Measurements from ENCODE around the gene AKAP14.

DNA sequence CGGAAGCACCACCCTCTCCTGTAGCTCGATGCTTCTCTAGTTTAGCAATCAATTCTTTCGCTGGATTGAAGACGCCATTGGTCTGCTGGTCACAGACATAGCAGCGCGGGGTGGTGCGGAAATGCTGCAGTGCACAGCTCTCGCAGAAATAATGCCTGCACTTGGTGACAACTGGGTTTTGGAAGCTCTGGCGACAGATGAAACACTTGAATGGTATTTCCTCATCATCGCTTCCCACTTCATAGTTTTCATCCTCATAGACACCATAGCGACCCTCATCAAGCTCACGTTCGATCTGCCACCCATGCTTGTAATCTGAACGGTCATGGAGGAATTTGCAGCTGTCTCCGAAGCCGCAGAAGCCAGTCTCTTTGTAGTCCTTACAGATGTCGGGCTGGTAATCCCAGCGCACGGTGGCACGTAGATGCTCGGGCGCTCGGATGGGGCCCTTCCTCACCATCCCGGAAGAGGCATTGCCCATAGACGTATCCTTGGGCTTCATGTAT lies 25.0 kb upstream of the AKAP14 start:
- TF ChIP-seq, protein P1, sequence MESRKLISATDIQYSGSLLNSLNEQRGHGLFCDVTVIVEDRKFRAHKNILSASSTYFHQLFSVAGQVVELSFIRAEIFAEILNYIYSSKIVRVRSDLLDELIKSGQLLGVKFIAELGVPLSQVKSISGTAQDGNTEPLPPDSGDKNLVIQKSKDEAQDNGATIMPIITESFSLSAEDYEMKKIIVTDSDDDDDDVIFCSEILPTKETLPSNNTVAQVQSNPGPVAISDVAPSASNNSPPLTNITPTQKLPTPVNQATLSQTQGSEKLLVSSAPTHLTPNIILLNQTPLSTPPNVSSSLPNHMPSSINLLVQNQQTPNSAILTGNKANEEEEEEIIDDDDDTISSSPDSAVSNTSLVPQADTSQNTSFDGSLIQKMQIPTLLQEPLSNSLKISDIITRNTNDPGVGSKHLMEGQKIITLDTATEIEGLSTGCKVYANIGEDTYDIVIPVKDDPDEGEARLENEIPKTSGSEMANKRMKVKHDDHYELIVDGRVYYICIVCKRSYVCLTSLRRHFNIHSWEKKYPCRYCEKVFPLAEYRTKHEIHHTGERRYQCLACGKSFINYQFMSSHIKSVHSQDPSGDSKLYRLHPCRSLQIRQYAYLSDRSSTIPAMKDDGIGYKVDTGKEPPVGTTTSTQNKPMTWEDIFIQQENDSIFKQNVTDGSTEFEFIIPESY (IDR thresholded peaks at IDR 0.05): no peak
- TF ChIP-seq, protein P2, sequence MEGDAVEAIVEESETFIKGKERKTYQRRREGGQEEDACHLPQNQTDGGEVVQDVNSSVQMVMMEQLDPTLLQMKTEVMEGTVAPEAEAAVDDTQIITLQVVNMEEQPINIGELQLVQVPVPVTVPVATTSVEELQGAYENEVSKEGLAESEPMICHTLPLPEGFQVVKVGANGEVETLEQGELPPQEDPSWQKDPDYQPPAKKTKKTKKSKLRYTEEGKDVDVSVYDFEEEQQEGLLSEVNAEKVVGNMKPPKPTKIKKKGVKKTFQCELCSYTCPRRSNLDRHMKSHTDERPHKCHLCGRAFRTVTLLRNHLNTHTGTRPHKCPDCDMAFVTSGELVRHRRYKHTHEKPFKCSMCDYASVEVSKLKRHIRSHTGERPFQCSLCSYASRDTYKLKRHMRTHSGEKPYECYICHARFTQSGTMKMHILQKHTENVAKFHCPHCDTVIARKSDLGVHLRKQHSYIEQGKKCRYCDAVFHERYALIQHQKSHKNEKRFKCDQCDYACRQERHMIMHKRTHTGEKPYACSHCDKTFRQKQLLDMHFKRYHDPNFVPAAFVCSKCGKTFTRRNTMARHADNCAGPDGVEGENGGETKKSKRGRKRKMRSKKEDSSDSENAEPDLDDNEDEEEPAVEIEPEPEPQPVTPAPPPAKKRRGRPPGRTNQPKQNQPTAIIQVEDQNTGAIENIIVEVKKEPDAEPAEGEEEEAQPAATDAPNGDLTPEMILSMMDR (IDR thresholded peaks at IDR 0.05; ENCODE audit: low read depth, low read length, missing input control): no peak
- no peak for TF ChIP-seq JUND (IDR thresholded peaks at IDR 0.05)
- no peak for TF ChIP-seq EGR1 (IDR thresholded peaks at IDR 0.05; ENCODE audit: low read depth in 2 of 2)
- TF ChIP-seq, protein P3, sequence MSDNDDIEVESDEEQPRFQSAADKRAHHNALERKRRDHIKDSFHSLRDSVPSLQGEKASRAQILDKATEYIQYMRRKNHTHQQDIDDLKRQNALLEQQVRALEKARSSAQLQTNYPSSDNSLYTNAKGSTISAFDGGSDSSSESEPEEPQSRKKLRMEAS (IDR thresholded peaks at IDR 0.05): no peak
- TF ChIP-seq, protein P4, sequence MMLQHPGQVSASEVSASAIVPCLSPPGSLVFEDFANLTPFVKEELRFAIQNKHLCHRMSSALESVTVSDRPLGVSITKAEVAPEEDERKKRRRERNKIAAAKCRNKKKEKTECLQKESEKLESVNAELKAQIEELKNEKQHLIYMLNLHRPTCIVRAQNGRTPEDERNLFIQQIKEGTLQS (IDR thresholded peaks at IDR 0.05): no peak
- no peak for TF ChIP-seq FOXA1 (IDR thresholded peaks at IDR 0.05)
